Activated CD8-positive, alpha-beta memory T cell treated with anti-CD3 and anti-CD28 coated beads, Interleukin-2, amount 50 U/mL, for 24 hours (primary cell): ENCODE data around the gene RAB3IL1.

ENCODE experiments used
- DNase-seq: peaks from one replicate; pipeline ENCODE4 v3.0.0-alpha.2; 2020; ENCODE audit errors: extremely low read depth

Gene RAB3IL1

DNA sequence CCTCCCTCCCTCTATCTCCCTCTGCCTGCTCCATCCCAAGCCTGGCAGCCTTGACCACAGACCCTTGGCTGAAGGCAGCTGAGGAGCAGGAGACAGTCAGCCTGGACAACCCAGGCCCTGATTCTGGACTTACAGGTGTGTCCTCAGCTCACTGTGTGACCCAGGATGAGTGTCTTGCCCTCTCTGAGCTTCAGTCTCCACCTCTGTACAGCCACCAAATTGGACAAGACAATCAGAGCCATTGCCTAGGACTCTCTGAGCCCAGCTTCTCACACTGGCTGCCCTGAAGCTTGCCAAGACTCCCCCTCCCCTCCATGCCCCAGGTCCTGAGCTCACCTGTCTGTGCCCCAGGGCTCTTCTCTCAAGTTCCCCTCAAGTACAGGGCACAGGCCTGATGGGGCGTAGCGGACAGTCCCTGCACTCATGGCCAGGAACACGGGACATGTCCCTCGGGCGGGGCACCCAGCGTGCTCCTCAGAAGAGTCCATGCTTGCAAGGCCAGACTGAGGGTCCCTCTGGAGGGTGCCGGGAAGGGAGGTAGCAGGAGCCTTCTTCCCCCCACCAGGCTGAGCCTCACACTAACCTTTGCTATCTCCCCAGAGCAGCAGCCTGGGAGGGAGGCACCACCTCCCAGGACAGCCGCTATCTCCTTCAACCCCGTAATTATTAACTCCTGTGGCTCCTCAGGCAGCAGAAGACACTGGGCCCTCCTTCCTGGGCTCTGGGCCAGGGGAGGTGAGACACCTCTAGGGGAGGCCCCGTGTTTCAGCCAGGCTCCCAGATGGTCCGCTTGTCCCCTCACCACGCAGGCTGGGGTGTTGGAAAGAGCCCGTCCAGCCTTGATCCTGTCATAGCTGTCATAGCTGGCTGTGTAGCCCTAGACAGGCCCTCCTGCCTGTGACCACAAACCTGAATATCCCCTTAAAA is 2.6 kb upstream of the RAB3IL1 start:
- DNase-seq = no peak

DNA sequence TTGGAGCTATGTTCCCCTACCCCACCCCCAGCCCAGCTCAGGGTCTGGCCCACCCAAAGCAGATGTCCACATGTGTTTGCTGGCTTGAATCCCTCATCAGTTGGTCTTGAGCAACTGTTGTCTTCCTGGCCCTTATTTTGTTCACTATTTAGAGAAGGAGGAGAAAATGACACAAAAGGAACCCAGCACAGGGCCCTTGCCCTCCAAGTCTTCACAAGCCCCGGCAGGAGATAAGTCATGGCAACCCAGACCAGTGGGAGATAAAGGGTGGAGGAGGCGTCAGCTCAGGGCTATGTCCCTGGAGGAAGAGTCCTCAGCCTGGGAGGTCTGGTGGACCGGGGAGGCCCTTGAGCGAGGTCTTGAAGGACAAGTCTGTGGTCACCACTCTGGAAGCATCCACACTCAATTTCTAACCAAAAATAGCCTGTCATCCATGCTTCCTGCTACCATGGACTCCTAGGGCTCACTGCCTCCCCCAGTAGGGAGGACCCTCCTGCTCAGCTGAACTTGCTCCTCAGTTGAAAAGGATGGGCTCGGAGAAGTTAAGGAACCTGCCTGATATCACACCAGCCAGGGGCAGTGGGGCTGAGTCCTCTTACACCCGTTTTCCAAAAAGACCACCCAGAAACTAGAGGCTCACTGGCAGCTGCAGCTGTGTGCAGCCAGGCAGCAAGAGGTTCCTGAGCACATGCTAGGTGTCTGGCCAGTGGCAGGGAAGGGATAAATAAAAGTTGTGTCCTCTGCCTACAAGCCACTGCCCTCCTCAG is 1.8 kb upstream of the RAB3IL1 start:
- DNase-seq = no peak

DNA sequence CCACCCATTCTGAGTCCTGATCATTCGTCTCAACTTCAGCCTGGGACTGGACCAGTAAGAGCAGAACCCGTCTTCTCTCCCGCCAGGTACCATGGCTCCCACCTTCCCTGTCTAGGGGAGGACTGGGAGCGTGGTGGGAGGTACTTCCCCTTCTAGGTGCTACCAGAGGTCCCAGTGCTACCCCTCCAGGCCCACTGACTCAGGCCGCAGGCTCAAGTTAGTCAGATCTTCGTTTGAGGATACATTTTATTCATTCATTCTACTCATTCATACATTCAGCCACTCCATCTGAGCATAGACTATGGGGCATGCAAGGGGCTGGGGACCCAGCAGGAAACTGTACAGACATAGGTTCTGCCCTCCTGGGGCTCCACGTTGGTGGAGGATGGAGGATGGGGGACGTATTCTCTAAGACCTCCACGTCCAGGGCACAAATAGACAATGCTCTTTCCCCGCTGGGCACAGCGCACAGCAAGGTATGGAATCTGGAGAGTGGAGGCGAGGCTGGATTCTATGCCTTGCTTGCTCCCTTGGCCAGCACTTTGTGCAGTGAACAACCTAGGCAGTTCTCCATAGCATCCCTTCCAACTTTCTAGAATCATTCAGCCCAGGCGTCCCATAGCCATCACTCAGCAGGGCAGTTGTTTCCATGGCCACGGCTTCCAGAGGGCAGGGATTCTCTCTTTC is 1.0 kb upstream of the RAB3IL1 start:
- DNase-seq = no peak

DNA sequence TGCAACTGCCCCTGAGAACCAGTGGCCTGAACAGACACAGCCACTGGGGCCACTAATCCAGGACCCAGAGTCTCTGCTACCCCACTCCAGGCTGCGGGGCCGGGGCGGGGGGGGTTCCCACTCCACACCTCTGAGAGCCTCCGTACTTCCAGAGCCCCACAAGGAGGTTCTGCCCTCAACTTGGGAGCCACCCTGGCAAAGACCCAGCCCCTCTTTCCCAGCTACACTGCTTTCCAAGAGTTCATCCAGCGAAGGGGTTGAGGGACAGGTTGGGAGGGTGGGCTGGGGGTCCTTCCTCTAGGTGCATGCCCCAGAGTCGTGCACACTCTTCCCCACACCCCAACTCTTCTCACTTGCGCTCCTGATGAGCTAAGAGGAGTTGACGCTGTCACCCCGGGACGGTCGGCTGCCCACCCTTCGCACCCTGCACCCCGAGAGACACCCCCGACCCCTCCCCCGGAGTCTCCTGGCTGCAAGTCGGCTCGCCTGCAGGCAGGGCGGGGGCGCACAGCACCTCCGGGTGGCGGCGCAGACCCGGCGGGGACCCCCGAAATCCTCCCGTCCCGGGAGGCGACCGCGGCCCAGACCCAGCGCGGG is 531 bp downstream of the RAB3IL1 start:
- DNase-seq = no peak

DNA sequence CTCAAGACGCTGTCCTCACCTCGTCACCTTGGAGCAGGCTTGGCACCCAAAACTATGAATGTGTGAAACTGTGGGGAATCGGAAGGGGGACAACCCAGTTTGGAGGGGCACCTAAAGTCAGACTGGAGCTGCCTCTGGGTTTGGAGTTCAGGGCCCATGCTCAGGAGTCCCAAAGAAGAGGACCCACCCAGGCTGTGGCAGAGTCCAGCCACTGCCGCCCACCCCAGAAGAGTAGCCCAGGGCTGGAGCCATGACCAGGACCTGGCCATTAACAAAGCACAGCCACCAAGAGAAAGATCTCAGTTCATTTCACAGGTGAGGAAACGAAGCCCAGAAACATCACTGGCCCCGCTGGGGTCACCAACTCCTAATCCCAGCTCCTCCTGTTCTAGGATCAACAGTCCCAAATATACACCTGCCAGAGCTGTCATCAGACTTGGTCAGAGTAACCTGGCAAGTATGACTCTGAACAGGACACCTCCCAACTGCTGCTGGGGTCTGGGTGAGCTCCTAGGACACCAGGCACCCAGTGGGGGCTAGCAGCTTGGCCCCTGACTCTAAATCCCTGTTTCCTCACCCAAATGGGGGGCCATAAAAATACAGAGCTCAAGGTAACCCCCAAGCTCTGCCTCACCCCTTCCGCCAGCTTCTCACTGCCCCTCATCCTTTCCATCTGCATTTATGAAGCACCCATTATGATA is 2.7 kb downstream of the RAB3IL1 start:
- no peak for DNase-seq

DNA sequence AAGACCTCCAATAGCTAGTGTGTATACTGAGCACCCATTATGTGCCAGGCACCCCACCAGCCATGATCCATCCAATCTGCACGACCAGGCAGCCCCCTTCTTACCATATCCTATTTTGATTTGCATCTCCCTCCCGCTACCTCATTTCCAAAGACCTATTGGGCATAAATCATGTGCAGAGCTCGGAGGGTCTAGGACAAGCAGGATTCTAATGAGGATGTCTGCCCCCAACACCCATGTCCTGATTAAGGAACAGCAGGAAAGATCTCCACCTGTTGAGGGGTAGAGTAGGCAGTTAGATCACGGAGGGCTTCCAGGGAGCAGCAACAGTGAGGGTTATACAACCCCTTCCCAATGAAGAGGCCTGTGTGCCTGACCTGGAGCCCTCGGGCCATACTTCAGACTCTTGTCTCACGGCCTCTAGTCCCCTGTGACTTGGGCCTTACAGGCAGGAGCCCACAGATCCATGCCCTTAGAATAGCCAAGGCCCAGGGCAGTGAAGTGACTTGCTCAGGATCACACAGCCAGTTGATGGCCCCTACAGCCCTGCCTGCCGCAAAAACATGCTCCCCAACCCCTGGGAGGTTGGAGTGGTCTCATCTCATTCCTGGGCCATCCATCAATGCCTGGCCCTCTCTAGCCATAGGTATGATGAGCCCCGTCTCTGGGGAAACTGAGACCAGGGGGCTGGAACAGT is 3.5 kb downstream of the RAB3IL1 start:
- no peak for DNase-seq

DNA sequence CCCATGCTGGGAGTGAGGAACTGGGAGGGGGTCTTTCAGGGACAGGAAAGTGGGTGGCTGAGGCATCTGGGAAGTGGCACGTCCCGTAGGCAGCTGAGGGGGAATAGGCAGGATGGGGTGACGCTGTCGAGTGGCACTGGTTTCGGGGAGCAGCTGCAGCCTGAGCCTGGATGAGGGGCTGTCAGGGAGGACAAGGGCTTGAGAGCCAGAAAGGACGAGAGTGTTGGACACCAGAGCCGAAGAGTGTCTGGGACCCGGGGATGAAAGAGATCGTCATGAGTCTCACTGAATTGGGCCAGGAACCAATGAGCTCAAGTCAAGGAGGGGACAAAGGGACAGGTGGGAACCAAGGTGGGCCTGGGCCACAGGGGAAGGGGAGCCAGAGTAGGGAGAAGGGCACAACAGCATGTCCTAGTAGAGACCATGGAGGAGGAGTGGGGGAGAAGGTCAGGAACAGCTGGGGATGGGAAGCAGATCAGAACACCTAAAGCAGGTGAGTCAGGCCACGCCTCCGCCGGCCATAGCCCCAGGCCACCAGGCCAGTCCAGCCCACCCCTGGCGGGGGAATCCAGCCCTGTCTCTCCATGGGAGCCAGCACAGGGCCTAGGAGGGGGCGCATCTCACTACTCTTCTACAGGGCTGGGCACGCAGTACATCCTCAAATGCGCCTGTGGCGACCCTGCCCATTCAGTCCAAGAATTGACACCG is 4.2 kb downstream of the RAB3IL1 start:
- DNase-seq = no peak

DNA sequence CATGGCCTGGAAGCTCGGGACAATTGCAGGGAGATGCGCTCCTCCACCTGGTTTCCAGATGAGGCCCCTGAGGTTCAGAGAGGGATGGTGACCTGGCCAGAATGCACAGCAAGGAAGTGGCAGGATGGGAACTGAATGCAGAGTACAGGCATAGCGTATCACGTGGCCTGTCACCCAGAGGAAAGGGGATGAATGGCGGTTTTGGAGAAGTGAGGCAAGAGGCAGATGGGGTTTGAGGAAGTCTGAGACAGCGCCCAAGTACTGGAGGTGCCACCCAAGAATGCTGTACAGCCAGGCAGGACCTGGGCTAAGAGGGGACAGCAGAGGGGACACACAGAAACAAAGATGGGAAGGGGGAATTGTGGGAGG is 4.9 kb downstream of the RAB3IL1 start:
- DNase-seq = no peak

DNA sequence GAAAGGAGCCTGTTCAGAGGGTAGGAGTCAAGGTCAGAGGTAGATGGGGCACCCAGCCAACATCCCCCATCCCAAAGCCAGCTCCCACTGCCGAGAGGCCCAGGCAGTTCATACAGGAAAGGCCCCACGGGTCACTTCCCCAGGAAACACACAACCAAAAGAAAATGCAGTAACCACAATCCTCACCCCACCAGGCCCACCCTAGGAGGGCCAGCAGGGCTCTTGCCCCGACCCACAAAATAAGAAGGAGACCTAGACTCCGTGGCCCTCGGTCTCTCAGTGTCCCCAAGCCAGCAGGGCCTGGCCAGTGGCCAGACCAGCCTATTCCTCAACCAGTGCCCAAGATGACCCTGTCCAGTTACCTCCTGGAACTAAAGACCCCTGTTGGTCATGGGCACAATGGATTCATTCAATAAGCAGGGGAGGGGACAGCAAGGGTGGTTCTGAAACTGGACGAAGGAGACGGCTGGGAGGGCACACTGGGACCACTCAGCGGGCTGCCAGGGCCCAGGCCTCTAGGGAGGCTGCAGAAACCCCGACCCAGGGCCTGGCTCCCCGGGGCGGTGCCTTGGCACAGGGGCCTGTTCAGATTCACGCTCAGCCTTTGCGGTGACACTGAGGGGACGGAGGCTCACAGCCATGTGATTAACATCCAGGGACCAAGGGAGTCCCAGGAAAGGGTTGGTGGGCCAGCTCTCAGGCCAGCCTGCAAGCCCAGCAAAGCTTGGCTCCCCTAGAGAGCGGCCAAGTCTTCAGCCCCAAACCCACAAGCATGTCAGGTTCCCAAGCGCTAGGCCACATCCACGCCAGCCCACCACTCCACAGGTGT is 5.5 kb downstream of the RAB3IL1 start:
- DNase-seq = no peak

DNA sequence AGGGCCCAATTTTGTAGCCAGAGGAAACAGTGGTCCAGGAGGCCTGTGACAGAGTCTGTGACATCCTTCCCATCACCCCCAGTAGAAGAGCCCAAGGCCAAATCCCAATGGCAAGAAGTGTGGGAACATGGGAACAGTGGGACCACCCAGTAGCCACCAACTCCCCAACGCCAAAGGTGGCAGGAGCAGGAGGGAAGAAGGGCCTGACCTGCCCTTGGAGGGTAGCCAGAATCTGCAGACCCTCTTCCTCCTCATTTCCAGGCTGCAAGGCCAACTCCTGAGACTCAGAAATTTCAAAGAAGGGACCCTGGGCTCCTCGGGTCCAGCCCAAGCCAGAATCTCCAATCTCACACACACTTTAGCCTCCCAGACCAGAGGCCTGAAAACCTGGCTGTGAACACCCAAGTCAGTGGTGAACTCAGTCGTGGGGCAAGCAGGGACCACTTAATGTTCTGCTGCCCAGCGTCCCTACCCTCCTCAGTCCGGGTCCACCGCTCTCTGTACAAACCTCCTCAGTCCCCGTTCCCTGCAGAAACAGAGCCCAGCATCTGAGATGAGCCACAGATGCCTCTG is 6.2 kb downstream of the RAB3IL1 start:
- DNase-seq = no peak

DNA sequence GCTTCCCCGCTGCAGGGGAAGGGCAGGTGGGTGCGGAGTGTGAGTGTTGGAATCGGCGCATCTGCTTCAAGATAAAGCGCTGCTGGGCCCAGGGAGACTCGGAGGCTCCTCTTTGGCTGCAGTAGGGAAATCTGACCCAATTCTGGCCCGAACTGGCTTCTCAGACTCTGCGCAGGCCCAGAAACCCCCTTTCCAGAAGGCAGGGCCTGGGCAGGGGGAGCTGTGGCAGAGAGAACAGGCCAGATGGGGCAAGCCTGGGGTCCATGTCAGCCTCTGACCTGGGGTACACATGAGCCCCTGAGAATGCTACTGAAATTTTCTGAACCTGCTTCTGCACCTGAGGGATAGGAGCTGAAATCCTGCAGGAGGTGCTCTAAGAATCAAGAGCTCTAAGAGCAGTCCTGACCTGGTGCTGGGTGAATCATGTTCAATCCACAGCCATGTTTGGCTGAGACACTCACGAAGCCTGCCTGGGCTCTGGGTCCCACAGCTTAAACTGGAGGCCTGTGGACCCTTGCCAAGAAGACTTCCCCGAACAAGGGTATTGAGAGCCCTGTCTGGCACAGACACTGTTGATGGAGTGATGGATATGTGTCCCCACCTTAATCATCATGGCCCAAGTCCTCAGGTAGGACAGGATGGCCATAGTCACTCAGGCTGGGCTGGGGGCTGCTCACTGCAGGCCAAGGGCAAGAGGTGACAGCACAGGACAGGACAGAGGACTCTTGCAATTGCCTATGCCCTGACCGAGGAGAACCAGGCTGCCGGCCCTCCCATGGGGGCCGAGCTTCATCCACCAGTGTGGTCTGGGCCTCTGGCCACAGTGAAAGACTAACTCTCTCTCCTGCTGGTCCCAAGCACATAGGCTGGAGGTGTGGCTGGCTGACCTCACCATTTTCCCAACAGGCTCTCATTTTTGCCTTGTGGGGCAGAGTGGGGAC is 6.9 kb downstream of the RAB3IL1 start:
- DNase-seq = no peak

DNA sequence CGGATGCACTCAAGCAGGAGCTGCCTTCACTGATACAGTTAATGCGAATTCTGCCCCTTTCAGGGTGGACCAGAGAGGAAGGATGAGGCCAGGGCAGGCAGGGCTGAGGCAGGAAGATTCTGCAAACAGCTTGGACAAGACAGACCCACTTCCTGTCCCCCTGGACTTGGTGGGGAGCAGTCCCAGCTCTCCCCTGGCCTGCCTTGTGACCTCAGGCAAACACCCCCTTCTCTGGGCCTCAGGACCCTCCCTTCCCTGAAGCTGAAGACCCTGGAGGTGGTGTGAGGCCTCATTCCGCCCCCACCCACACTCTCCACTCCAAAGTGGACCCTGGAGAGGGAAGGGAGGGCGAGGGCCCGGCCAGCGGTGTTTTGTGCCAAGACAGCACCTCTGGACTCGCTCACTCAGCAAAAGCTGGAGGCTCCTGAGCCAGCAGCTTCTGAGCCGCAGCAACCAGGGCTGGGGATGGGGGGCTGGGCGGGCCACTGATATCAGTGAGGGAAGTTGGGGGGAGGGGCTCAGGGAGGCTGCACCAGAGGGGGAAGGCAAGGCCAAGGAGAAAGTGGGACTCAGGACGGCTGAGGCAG is 8.5 kb downstream of the RAB3IL1 start:
- no peak for DNase-seq

DNA sequence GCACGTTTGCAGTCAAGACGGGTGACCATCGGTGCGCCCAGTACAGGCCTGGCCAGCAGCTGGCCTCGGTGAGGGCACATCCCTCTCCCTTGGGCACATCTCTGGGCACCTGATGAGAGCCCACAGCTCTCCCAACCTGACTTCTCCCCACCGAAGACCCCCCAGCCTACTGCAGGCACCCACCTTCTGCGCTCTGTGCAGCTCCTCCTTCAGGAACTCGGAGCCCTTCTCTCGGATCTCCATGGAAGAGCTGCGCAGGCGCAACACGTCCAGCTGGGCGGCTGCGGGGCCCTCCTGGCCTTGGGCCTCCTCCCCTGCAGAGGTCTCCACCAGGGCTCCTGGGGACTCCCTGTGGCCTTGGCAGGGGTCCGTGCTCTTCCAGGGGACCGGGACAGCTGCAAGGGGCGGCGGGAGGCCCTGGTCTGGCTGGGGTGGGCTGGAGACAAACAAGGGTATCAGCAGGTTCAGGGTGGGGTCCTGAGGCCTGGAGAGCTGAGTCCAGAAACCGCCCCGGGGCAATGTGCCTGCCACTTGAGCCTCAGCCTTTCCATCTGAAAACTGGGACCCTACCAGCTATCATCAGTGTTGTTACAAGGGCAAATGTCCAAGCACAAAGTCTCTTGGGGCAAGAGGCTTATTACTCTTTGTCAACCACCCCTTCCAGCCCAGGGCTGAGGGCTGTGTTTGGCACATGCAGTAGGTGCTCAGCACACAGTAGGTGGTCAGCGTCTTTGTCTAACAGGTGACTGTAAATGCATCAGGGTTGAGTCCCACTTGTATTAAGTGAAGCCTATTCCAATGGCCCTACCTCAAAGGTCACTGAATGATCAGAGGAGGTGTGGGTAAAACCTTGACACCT is 9.3 kb downstream of the RAB3IL1 start:
- no peak for DNase-seq

DNA sequence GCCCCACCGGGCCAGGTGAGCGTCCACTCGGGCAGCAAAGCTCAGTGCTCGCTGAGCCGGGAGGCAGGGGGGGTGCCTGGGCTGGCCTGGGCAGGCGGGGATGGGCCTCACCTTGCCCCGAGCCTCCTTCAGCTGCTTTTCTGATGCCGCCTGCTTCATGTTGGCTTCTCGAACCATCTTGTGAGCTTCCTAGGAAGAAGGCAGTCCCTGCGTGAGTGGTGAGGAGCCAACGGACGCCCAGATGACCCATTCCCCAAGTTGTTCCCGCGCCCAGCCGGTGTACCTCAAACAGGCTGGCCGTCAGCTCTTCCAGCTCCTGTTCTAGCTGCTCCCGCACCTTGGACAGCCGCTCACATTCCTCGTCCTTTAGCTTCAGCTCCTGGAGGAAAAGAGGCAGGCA is 10.1 kb downstream of the RAB3IL1 start:
- DNase-seq = no peak

DNA sequence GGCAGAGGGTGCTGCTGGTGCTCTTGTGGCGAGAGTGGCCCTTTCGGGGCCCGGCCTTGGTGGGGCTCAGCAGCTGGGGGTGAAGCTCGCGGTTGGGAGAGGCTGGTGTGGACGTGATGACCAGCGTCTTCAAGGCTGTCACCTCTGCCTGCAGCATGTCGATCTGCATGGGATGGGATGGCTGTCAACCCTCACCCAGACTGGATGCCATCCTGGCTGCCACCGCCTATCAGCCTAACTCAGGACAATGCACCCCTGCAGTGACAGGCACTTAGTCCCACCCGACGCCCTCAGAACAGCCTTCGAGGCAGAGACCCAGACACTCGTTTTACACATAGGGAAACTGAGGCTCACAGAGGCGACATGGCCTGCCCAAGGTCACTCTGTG is 10.8 kb downstream of the RAB3IL1 start:
- DNase-seq = no peak

DNA sequence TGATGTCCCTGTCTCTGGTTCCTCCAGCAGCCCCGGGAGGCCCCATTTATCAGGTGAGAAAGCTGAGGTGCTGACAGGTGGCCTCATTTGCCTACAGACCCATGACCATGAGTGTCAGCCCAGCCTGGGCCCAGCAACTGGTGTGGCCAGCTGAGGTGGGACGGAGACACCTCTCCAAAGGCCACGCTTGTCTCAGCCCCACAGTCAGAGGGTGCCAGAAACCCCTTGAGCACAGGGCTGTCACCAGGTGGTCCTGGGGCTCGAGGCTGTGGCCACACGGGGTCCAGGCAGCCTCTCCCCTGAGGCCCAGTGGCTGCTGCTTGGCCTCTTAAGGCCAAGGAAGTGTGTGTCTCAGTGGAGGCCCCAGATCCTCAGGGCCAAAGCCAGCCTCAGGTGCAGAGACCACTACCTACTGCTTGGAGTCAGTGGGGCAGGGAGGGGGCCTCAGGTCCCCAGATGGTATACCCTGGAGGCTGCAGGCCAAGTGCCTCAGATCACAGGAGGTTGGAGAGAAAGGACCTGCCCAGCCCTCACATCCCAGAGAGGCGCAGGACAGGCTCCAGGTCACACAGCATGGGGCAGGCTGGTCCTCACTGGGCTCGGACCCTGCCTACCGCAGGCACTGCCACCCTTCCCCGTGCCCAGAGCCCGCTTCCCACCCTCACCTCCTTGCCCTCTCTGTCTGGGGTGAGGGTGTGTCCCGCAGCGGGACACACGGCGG is 11.4 kb downstream of the RAB3IL1 start:
- DNase-seq = no peak
